ENCODE data around the gene XK. TPM values are rescaled to one million over a fixed set of nuclear protein-coding genes. Genes with fewer than 3 reads are reported as not detected.

The XK gene
- total RNA-seq, 1 experiment from 2014 or later, result 2.6 TPM

GRCh38 chrX:37745354-37745753 is 59.8 kb downstream of the XK start:
- ChIA-PET POLR2A (no interaction called here), CTCF (interaction anchor here (0.7 to 1.5 kb wide), 7 partner anchors 43 to 640 kb away, joined by 3 to 8 read pairs (median 5); no protein-coding TSS in a partner anchor)
- BruUV-seq (replicated peaks), result no TSS peak
- Mint-ChIP-seq H3K4me1 (ENCODE audit: low read depth, unreplicated experiment) (no peaks in the 10 kb centered on the region), H3K9me3 (ENCODE audit: unreplicated experiment) (no peaks in the 10 kb centered on the region), H3K4me3 (ENCODE audit: unreplicated experiment) (no peak overlapping the region), H3K27ac (ENCODE audit: unreplicated experiment) (no peak overlapping the region), H3K36me3 (ENCODE audit: insufficient read depth, unreplicated experiment) (no peaks in the 10 kb centered on the region), H3K27me3 (ENCODE audit: insufficient read depth, unreplicated experiment) (peaks cover 5% of the 10 kb centered on the region)
- intact Hi-C loops (cut with micrococcal nuclease; ENCODE audit: unreplicated experiment), result loop anchor here (1.0 to 10.0 kb wide), 4 partner anchors 80 to 430 kb away; partner anchors contain the start of gene LANCL3
- peak; percentile 63 to 72 for TF ChIP-seq CTCF (IDR thresholded peaks at IDR 0.05; ENCODE audit: insufficient read depth in 1 of 2, low read depth in 1 of 2, low read length in 1 of 2, severe bottlenecking in 1 of 2, unreplicated experiment in 1 of 2)
- no peak overlapping the region for H3K4me3 ChIP-seq (ENCODE audit: low read depth, low read length)
- H3K9me3 ChIP-seq, result no peaks in the 10 kb centered on the region
- H3K36me3 ChIP-seq (ENCODE audit: control insufficient read depth, insufficient read depth, low read length), result no peaks in the 10 kb centered on the region
- H3K27me3 ChIP-seq (replicated peaks; ENCODE audit: control insufficient read depth, insufficient read depth, low read length), result no peaks in the 10 kb centered on the region
- H3K4me1 ChIP-seq, result no peaks in the 10 kb centered on the region
- peak; percentile 61 to 69 for DNase-seq

- Mint-ChIP-seq H3K4me3 (ENCODE audit: unreplicated experiment) (no peak overlapping the region), H3K27ac (ENCODE audit: unreplicated experiment) (no peak overlapping the region), H3K27me3 (ENCODE audit: insufficient read depth, unreplicated experiment) (peaks cover 5% of the 10 kb centered on the region), H3K9me3 (ENCODE audit: unreplicated experiment) (no peaks in the 10 kb centered on the region), H3K4me1 (ENCODE audit: low read depth, unreplicated experiment) (no peaks in the 10 kb centered on the region), H3K36me3 (ENCODE audit: insufficient read depth, unreplicated experiment) (no peaks in the 10 kb centered on the region)
- intact Hi-C loops (cut with micrococcal nuclease; ENCODE audit: unreplicated experiment), result loop anchor here (1.0 to 10.0 kb wide), 4 partner anchors 79 to 429 kb away; partner anchors contain the start of gene LANCL3
- H3K9me3 ChIP-seq, result no peaks in the 10 kb centered on the region
- no TSS peak for BruUV-seq (replicated peaks)
- no peak overlapping the region for H3K4me3 ChIP-seq (ENCODE audit: low read depth, low read length)
- no peaks in the 10 kb centered on the region for H3K36me3 ChIP-seq (ENCODE audit: control insufficient read depth, insufficient read depth, low read length)
- H3K4me1 ChIP-seq, result no peaks in the 10 kb centered on the region
- POLR2A ChIA-PET, result no interaction called here
- no peak for DNase-seq
- CTCF ChIA-PET, result interaction anchor here (0.9 to 1.5 kb wide), 6 partner anchors 43 to 640 kb away, joined by 3 to 8 read pairs (median 6); no protein-coding TSS in a partner anchor
- no peak for TF ChIP-seq CTCF (IDR thresholded peaks at IDR 0.05; ENCODE audit: insufficient read depth in 1 of 2, low read depth in 1 of 2, low read length in 1 of 2, severe bottlenecking in 1 of 2, unreplicated experiment in 1 of 2)
- no peaks in the 10 kb centered on the region for H3K27me3 ChIP-seq (replicated peaks; ENCODE audit: control insufficient read depth, insufficient read depth, low read length)
These were observed 60.2 kb downstream of the XK start for GRCh38 chrX:37745835-37746217.

- BruUV-seq (replicated peaks), result no TSS peak
- POLR2A ChIA-PET, result no interaction called here
- DNase-seq, result no peak
- H3K27me3 Mint-ChIP-seq (ENCODE audit: insufficient read depth, unreplicated experiment), result peaks cover 5% of the 10 kb centered on the region
- no peaks in the 10 kb centered on the region for H3K4me1 Mint-ChIP-seq (ENCODE audit: low read depth, unreplicated experiment)
- H3K27ac Mint-ChIP-seq (ENCODE audit: unreplicated experiment), result no peak overlapping the region
- H3K4me3 Mint-ChIP-seq (ENCODE audit: unreplicated experiment), result no peak overlapping the region
- TF ChIP-seq CTCF (IDR thresholded peaks at IDR 0.05; ENCODE audit: insufficient read depth in 1 of 2, low read depth in 1 of 2, low read length in 1 of 2, severe bottlenecking in 1 of 2, unreplicated experiment in 1 of 2), result no peak
- Histone ChIP-seq H3K4me1 (no peaks in the 10 kb centered on the region), H3K36me3 (ENCODE audit: control insufficient read depth, insufficient read depth, low read length) (no peaks in the 10 kb centered on the region), H3K9me3 (no peaks in the 10 kb centered on the region), H3K27me3 (replicated peaks; ENCODE audit: control insufficient read depth, insufficient read depth, low read length) (no peaks in the 10 kb centered on the region), H3K4me3 (ENCODE audit: low read depth, low read length) (no peak overlapping the region)
- intact Hi-C loops (cut with micrococcal nuclease; ENCODE audit: unreplicated experiment), result loop anchor here (10.0 kb wide), 1 partner anchor 172 kb away; the partner anchor contains the start of gene LANCL3
- no peaks in the 10 kb centered on the region for H3K36me3 Mint-ChIP-seq (ENCODE audit: insufficient read depth, unreplicated experiment)
- no peaks in the 10 kb centered on the region for H3K9me3 Mint-ChIP-seq (ENCODE audit: unreplicated experiment)
- CTCF ChIA-PET, result interaction anchor here (1.0 to 1.4 kb wide), 2 partner anchors 429 to 639 kb away, joined by 3 to 7 read pairs; no protein-coding TSS in a partner anchor
These were observed 60.8 kb downstream of the XK start for GRCh38 chrX:37746218-37746941.

Data from Caco-2 (cell line).